ENCODE measurements around the gene RBL2. TPM values are rescaled to one million over a fixed set of nuclear protein-coding genes. Genes with fewer than 3 reads are reported as not detected.
A peak's percentile ranks its signal among the peaks of the same experiment; 100 is the strongest.

Gene RBL2
- total and polyA plus RNA-seq, 9 of the 15 experiments (the other 6 are each of a cell fraction or from before 2014, with no cell fraction given) = 7.8 to 76.3 (median 28.5) TPM

DNA sequence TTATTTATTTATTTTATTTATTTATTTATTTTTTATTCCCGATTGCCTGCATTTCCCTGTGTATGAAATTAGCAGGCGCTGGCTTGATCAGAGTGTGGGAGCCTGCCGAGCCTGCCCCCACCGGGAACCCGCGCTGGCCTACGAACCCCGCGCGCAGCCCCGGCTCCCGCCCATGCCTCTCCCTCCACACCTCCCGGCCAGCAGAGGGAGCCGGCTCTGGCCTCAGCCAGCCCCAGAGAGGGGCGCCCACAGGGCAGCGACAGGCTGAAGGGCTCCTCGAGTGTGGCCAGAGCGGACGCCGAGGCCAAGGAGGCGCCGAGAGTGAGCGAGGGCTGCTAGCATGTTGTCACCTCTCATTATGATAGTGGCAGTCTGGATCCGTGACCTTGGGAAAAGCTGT is 13.0 kb upstream of the RBL2 start:
- POLR2A ChIA-PET = interaction anchor here (0.7 kb wide), 1 partner anchor 322 kb away, joined by 3 read pairs; no protein-coding TSS in a partner anchor
- CTCF ChIA-PET (ENCODE audit: low intra/inter-chr PET ratio) = no interaction called here

More for the DNA sequence above, 13.0 kb upstream of the RBL2 start:
- no peak for FAIRE-seq
- Histone ChIP-seq H3K27ac (ENCODE audit: extremely low read depth, low read depth, low read length) (no peak overlapping the region), H3K9ac (ENCODE audit: insufficient read depth in 1 of 2, low read depth in 2 of 2, low read length in 2 of 2) (no peak overlapping the region), H3K79me2 (ENCODE audit: control insufficient read depth, insufficient read depth, low read length) (no peaks in the 10 kb centered on the region), H4K20me1 (replicated peaks; ENCODE audit: control insufficient read depth, insufficient read depth, low read length) (no peaks in the 10 kb centered on the region), H3K4me1 (replicated peaks in 1 of 2; ENCODE audit: control insufficient read depth in 2 of 2, insufficient read depth in 2 of 2, low read length in 2 of 2) (peaks cover 0 to 3% of the 10 kb centered on the region in 2 experiments; a peak in 1 of 5 replicates), H3K27me3 (ENCODE audit: control insufficient read depth in 2 of 2, insufficient read depth in 2 of 2, low read length in 2 of 2) (peaks cover 0 to 5% of the 10 kb centered on the region in 2 experiments; a peak in 1 of 5 replicates), H3K4me3 (no peak overlapping the region), H3K4me2 (ENCODE audit: insufficient read depth, low read length) (no peak overlapping the region), H3K9me3 (replicated peaks; ENCODE audit: control insufficient read depth, insufficient read depth, low read depth, low read length) (no peaks in the 10 kb centered on the region; the same call in 1 of the 2 replicates), H3K36me3 (ENCODE audit: control insufficient read depth, insufficient read depth, low read length) (no peaks in the 10 kb centered on the region), H3K9me1 (ENCODE audit: control insufficient read depth, insufficient read depth, low read length) (no peaks in the 10 kb centered on the region), H2AFZ (ENCODE audit: low read depth, low read length) (0 out of 2 replicates have a peak overlapping the region, but pooled peaks have one; percentile 16)
- intact Hi-C loops (cut with micrococcal nuclease) (no loop called here), in situ Hi-C loops (cut with MboI) (no loop called here)
- no TSS peak for BruUV-seq (replicated peaks)
- 82% methylated on average over 13 of the region's 24 CpGs for WGBS (ENCODE audit: insufficient coverage, low coverage, missing lambda C conversion rate)
- TF ChIP-seq, protein P1, sequence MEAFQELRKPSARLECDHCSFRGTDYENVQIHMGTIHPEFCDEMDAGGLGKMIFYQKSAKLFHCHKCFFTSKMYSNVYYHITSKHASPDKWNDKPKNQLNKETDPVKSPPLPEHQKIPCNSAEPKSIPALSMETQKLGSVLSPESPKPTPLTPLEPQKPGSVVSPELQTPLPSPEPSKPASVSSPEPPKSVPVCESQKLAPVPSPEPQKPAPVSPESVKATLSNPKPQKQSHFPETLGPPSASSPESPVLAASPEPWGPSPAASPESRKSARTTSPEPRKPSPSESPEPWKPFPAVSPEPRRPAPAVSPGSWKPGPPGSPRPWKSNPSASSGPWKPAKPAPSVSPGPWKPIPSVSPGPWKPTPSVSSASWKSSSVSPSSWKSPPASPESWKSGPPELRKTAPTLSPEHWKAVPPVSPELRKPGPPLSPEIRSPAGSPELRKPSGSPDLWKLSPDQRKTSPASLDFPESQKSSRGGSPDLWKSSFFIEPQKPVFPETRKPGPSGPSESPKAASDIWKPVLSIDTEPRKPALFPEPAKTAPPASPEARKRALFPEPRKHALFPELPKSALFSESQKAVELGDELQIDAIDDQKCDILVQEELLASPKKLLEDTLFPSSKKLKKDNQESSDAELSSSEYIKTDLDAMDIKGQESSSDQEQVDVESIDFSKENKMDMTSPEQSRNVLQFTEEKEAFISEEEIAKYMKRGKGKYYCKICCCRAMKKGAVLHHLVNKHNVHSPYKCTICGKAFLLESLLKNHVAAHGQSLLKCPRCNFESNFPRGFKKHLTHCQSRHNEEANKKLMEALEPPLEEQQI (IDR thresholded peaks at IDR 0.05) = peak; percentile 50; the same call in 1 of the 2 replicates
- TF ChIP-seq, protein P2, sequence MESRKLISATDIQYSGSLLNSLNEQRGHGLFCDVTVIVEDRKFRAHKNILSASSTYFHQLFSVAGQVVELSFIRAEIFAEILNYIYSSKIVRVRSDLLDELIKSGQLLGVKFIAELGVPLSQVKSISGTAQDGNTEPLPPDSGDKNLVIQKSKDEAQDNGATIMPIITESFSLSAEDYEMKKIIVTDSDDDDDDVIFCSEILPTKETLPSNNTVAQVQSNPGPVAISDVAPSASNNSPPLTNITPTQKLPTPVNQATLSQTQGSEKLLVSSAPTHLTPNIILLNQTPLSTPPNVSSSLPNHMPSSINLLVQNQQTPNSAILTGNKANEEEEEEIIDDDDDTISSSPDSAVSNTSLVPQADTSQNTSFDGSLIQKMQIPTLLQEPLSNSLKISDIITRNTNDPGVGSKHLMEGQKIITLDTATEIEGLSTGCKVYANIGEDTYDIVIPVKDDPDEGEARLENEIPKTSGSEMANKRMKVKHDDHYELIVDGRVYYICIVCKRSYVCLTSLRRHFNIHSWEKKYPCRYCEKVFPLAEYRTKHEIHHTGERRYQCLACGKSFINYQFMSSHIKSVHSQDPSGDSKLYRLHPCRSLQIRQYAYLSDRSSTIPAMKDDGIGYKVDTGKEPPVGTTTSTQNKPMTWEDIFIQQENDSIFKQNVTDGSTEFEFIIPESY (CRISPR knock-in tag; IDR thresholded peaks at IDR 0.05) = peak; percentile 90
- no peak for TF ChIP-seq HNRNPK (IDR thresholded peaks at IDR 0.05; ENCODE audit: low read depth, low read length, poor library complexity, severe bottlenecking)
- TF ChIP-seq, protein P3, sequence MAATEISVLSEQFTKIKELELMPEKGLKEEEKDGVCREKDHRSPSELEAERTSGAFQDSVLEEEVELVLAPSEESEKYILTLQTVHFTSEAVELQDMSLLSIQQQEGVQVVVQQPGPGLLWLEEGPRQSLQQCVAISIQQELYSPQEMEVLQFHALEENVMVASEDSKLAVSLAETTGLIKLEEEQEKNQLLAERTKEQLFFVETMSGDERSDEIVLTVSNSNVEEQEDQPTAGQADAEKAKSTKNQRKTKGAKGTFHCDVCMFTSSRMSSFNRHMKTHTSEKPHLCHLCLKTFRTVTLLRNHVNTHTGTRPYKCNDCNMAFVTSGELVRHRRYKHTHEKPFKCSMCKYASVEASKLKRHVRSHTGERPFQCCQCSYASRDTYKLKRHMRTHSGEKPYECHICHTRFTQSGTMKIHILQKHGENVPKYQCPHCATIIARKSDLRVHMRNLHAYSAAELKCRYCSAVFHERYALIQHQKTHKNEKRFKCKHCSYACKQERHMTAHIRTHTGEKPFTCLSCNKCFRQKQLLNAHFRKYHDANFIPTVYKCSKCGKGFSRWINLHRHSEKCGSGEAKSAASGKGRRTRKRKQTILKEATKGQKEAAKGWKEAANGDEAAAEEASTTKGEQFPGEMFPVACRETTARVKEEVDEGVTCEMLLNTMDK (IDR thresholded peaks at IDR 0.05; ENCODE audit: borderline replicate concordance, insufficient read depth, low read depth, low read length, poor library complexity, severe bottlenecking) = peak; percentile 36
- DNase-seq (ENCODE audit: extremely low read depth in 1 of 4, low spot score in 3 of 4) = no peak
- ATAC-seq = peak; percentile 40
